GM18508 (cell line): ENCODE measurements around the gene NEDD4L.

ENCODE experiments used
- ATAC-seq: cut with Tn5 transposase; IDR thresholded peaks from one replicate; pipeline ENCODE4 v1.9.1; 2021; ENCODE audit warnings: moderate number of reproducible peaks; ENCODE audit not compliant: insufficient read depth, unreplicated experiment

The NEDD4L gene

DNA sequence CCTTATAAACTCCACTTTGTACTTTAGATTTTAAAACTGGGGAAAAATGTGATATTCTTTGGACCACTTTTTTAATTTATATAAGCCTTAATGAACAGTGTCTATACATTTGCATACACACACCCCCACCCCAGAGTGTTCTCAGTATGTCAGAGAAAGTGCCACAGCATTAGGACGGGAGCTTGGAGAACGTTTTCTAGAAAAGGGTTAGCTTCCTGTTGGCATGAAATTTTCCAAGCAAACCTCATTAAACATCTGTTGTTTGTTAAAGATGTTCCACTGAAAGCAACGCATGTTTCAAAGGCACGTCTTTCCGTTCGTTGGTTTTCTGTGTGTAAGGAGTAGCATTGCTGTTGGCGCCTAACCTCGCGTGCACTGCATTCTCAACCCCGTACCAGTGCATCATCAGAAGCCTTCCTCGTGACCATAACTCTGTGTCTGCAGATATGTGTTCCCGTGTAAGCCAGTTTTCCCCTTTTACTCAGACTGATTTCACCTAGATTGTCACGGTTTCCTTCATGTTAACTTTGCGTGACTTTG lies 356.4 kb downstream of the NEDD4L start:
- no peak for ATAC-seq

DNA sequence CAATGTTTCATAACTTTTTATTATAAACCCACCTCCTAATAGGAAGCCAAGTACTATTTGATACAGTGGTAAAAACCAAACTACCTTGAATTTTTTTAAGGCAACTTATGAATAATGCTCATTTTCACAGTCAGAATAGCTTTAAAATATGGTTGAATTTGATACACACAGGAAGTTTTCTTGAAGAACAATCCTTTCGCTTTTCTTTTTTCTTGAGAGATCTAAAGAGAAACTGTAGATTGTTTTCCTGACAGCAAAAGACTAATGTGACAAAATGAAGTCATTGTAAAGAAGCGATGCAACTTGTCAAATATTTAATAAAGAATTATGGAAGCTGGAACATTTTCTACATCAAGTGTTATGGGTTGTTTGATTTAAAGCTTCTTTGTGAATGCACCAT lies 357.2 kb downstream of the NEDD4L start:
- no peak for ATAC-seq

GRCh38 chr18:58402247-58402646 lies 358.2 kb downstream of the NEDD4L start:
- ATAC-seq: no peak

GRCh38 chr18:58402951-58403702 lies 359.1 kb downstream of the NEDD4L start:
- ATAC-seq: no peak

DNA sequence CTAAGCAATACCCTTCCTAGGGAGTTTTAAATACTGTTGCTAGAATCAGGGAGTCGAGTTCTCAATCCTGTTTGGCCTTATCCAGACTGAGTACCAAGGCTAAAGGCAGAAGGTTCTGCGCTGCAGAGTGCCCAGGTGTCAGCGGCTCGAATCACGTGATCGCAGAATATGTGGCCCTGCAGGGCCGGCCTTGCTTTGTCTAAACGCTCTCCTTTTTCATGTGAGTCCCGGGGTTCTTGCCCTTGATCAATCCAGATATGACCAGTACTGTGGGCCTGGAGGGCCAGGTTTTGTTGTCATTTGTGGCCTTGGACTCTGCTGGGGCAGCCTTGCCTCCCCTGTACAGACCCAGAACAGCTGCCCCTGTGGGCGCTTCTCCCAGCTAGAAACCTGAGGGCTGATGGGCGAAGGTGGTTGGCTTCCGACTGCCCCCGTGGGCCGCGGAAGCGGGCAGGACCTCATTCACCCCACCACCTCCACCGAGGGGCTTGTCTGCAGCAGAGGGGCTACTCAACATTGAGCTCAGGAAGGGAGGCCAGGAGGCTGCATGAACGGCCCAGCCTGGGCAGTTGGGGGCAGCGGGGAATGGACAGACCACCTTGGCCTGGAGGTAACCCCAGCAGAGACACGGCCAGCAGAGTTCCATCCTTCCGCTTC lies 359.9 kb downstream of the NEDD4L start:
- no peak for ATAC-seq

- ATAC-seq: no peak
Measured at GRCh38 chr18:58405107-58405898, 361.3 kb downstream of the NEDD4L start.

DNA sequence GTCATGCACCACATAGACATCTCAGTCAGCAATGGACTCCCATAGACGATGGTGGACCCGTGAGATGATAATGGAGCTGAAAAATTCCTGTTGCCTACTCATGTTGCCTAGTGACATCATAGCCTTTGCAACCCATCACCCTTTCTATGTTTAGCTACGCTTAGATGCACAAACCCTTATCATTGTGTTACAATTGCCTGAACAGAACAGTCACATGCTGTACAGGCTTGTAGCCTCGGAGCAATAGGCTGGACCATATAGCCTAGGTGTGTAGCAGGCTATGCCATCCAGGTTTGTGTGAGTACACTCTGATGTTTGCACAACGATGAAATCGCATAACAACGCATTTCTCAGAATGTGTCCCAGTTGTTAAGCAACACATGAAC lies 363.2 kb downstream of the NEDD4L start:
- no peak for ATAC-seq

GRCh38 chr18:58407649-58408407 lies 363.8 kb downstream of the NEDD4L start:
- ATAC-seq: no peak

DNA sequence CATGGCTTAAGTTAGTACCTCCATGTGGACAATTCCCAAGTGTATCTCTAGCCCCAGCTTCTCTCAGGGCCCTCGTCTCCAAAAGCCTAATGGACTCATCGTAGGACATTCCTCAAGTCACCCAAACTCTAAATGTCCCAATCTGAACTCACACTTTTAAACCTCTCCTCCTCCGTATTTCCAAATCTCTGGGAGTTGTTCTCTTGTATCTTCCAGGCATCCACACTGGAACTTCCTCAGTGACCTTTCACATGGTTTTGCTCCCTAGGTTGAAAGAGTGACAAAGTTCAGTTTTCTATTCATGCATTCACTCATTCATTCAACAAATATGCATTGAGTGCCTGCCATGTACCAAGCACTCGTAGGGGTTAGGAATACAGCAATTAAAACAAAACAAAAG lies 364.6 kb downstream of the NEDD4L start:
- ATAC-seq: no peak

DNA sequence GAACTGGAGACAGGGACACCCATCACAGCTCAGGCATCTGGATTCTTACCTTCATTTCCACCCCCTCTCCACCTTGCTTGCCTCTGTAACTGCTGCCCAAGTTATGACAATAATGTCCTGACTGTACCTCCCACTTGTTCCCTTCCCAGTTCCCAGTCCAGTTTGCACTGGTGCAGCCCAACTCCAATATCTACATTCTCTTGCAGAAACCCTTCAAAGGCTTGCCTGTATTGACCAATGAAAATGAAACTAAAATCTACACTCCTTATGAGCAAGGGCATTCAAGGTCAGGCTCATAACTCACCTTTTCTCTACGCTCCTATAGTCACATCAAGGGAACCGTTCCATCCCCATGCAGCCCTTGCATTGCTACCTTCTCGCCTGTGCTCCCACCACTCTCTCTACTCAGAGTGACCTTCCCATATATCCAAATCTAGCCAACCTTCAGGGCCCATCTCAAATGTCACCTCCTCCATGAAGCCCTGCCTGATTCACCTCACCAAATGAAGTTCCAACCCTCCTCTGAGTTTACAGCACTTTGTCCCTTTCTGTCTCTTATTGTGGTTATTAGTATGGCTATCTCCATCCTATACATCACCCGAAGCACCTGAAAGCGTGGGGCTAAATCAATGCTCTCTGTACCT lies 365.9 kb downstream of the NEDD4L start:
- no peak for ATAC-seq

GRCh38 chr18:58411323-58411722 lies 367.3 kb downstream of the NEDD4L start:
- no peak for ATAC-seq

- no peak for ATAC-seq
Measured at GRCh38 chr18:58412844-58413666, 369.0 kb downstream of the NEDD4L start.

GRCh38 chr18:58413667-58414628 lies 369.9 kb downstream of the NEDD4L start:
- no peak for ATAC-seq

DNA sequence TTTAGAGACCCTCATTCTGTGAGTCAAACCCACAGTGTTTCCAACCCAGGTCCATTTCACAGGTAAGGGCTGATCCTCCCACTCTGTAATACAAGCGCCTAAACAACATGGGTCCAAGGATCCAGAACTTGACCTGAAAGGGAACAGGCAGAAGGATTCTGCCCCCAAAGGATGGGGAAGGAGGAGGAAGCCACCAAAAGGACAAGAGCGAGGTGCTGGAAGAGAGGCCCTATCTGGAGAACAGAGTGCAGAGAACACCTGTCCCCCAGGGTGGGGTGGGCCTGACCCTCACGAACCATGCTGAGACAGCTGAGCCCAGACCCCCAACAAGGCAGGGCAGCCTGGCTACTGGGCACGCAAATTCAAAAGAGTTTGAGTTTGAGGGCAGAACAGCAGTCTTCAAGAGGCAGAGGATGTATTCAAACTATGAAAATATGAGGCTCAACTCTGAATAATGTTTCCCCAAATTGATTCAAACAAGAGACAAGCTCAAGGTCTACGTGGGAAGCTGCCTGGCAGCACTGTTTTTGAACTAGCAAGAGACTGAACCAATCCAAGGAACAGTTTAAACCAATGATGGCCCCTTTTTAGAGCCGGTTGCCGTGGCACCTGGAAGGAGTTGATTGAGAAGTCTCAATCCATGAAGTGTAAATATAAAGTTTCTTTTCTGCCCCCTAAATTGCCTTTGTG lies 372.1 kb downstream of the NEDD4L start:
- no peak for ATAC-seq

DNA sequence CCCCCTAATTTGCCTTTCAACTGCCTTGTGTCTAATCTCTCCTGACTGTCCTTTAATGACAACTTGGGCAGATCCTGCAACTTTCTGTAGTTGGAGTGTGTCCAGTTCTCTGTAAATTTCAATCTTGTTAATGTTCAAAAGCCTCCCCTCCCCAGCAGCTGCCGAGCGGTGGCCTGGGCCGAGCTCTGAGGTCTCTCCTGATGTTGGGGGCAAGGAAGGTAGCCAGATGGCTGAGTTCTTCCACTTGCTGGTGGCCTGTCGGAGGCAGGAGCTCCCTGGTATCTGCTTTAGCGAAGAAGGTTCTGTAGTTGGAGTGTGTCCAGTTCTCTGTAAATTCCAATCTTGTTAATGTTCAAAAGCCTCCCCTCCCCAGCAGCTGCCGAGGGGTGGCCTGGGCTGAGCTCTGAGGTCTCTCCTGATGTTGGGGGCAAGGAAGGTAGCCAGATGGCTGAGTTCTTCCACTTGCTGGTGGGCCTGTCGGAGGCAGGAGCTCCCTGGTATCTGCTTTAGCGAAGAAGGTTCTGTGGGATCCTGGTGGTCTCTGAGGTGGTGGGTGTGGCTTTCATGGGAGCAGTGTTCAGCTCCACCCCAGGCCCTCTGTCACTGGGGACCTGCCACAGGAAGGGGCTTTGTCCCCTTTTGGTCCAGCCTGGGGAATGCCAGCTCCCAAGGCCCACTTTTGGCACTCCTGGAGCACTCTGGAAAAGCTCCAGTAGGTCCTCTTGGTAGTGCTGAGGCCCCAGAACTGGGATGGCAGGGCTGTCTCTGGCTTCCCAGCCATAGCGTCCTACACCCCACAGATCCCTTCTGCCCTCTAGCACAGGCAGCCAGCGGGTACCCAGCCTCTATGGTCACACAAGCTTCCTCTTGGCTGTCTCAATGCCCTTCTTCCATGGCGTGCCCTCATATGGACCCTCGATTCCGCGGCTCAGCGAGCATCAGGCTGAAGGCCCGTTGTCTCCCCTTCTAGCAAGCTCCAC lies 373.0 kb downstream of the NEDD4L start:
- no peak for ATAC-seq

DNA sequence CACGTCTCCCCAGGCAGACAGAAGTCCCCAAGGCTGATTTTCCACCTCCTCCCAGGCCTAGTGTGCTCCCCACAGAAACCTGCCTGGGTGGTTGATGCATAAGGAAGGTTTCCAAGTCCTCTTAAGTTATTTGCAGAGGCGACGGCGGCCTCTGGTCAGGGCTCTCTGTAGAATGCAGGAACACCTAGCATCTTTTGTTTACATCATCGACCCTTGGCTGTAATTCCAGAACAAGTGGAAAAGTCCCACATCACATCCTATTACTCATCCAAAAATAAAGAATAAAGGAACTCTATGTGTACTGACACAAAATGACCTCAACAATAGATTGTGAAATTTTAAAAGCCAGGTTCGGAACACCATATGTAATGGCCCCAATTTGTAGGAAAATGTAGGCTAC lies 373.7 kb downstream of the NEDD4L start:
- ATAC-seq: no peak
